PC-3 (cell line): ENCODE measurements around the gene S100A4.

Experiments used
- CTCF ChIP-seq: fragments of 300-600 bp; sonication (generic); conservative IDR thresholded peaks from 2 replicates; pipeline ENCODE4 v1.5.1; 2017; ENCODE audit warnings: antibody characterized with exemption, low read depth, mild to moderate bottlenecking, low read length
- EZH2phosphoT487 ChIP-seq: fragments of 300-600 bp; sonication (generic); IDR thresholded peaks from 2 replicates; pipeline ENCODE4 v1.6.1; 2018; ENCODE audit warnings: mild to moderate bottlenecking, antibody characterized with exemption, low read length, borderline replicate concordance

- no peak for TF ChIP-seq EZH2phosphoT487
- TF ChIP-seq CTCF, result no peak
Observed at GRCh38 chr1:153547560-153548551, 2.2 kb upstream of the S100A4 start.
